Measurements from ENCODE around the gene MED26.
"Not testable (repeated sequence)": the region's sequence is repeated elsewhere in the genome, so short reads cannot be mapped to it uniquely, and the experiment has no call there.

Gene MED26

GRCh38 chr19:16628183-16628983, at the start of gene MED26:
MED26 (minus strand) TSS chr19:16628204; CDS start chr19:16627943, 261 bp downstream.
- DNase-seq (ENCODE audit: low read depth), result peak; percentile 81

- no peak for DNase-seq (ENCODE audit: low read depth)
Observed at GRCh38 chr19:16677055-16677454, 49.1 kb upstream of the MED26 start.

DNA sequence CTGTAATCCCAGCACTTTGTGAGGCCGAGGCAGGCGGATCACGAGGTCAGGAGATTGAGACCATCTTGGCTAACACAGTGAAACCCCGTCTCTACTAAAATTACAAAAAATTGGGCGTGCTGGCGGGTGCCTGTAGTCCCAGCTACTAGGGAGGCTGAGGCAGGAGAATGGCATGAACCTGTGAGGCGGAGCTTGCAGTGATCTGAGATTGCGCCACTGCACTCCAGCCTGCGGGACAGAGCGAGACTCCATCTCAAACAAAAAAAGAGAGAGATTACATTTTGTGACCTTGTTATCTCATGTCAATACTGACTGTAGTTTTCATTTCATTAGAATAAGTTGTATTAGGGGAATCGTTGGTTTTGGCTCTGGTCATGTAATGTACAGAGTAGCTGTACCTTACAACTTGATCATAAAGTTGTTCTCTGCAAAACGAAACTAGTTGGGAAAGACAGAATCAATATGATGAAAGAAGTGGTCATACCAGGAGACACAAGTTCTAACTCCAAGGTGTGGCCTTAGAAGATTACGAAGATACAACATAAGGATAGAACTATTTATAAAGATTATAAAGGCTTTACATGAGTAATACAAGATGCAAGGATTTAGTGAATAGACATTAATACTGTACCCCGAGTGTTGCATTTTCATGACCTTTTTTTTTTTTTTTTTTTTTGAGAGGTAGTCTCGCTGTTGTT, 48.2 kb upstream of the MED26 start:
- DNase-seq (ENCODE audit: low read depth), result no peak

DNA sequence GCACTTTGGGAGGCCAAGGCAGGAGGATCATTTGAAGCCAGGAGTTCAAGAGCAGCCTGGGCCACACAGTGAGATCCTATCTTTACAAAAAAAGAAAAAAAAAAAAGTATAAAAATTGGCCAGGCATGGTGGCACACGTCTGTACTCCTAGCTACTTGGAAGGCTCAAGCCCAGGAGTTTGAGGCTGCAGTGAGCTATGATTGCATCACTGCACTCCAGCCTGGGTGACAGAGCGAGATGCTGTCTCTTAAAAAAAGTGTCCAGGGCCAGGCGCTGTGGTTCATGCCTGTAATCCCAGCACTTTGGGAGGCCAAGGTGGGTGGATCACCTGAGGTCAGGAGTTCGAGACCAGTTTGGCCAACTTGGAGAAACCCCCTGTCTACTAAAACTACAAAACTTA, 45.8 kb upstream of the MED26 start:
- not testable (repeated sequence) for DNase-seq (ENCODE audit: low read depth)

DNA sequence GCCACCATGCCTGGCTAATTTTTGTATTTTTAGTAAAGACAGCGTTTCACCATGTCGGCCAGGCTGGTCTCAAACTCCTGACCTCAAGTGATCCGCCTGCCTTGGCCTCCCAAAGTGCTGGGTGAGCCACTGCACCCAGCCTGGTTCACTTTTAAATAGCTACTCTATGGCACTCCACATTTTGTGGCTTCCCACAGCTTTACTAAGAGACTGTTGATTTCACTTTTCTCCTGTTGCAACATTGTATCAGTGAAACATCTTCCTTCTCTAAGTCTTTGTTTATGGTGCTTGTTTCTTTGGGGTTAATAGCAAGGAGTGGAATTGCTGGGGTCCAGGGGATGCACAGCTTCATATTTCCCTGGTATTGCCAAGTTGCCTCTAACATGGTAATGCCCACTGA, 45.2 kb upstream of the MED26 start:
- DNase-seq (ENCODE audit: low read depth), result no peak

DNA sequence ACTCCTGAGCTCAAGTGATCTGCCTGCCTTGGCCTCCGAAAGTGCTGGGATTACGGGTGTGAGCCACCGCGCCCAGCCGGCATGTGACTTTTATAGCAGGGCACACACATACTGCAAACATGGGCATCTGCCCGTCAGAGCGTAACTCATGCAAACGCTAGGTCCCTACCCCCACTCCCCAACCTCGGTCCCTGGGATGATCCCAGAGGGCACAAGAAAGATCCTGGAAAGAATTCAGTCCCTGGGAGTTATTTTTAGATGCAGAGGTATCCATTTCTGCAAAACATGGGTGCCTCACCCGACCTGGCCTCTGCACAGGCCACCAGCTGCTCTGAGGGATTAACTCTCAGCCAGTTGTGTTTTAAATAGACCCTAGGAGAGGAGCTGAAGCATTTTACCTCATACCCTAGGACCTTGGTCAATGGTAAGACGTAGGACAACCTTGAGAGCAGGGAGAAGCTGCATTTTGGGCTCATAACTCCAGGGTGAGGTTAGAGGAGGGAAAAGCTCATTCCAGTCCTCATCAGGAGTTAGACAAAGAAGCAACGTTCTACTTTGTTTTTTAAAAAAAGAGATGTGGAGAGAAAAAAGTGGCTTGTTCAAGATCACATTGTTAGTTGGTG, 43.8 kb upstream of the MED26 start:
- no peak for DNase-seq (ENCODE audit: low read depth)

- DNase-seq (ENCODE audit: low read depth), result no peak
Observed at GRCh38 chr19:16670291-16670690, 42.3 kb upstream of the MED26 start.

DNA sequence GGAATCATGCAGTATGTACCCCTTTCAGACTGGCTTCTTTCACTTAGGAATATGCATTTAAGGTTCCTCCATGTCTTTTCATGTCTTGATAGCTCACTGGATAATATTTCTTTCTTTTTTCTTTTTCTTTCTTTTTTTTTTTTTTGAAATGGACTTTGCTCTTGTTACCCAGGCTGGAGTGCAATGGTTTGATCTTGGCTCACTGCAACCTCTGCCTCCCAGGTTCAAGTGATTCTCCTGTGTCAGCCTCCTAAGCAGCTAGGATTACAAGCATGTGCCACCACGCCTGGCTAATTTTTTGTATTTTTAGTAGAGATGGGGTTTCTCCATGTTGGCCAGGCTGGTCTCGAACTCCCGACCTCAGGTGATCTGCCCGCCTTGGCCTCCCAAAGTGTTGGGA, 40.7 kb upstream of the MED26 start:
- DNase-seq (ENCODE audit: low read depth), result not testable (repeated sequence)

GRCh38 chr19:16668176-16668575, 40.2 kb upstream of the MED26 start:
- no peak for DNase-seq (ENCODE audit: low read depth)

DNA sequence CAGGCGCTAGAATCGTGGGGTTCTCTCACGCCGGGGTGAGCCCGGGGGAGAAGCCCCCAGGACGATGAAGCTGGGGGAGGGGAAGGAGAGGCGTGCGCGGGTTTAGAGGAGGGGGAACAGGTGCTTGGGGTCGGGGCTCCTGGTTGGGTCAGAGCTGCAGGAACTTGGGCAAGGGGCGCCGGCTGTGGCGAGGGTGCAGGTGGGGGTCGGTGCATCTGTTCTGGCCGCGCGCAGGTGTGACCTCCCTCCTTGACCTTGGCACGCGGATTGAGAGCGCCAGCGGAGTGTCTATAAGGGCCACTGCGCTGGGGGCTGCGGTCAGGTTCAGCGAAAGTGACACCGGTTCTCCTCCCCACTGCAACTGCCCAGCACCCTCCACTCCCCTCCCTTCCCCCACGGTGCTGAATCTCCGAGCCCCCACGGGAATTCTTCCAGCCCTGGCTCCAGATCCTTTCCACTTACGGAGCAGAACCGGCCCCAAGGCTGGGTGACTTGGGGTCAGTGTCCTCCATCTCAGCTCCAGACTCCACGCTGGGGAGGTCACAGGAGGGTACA, 33.6 kb upstream of the MED26 start:
- no peak for DNase-seq (ENCODE audit: low read depth)

GRCh38 chr19:16660763-16661479, 32.9 kb upstream of the MED26 start, which contains the start of gene TMEM38A:
TMEM38A (plus strand) TSS chr19:16661139; CDS start chr19:16661218, 79 bp downstream.
- DNase-seq (ENCODE audit: low read depth), result no peak

- peak; percentile 98 for DNase-seq (ENCODE audit: low read depth)
Observed at GRCh38 chr19:16659832-16660708, 32.1 kb upstream of the MED26 start, which contains the start of gene SMIM7. SMIM7 (minus strand) TSS chr19:16660144; CDS start chr19:16660110, 34 bp downstream.

DNA sequence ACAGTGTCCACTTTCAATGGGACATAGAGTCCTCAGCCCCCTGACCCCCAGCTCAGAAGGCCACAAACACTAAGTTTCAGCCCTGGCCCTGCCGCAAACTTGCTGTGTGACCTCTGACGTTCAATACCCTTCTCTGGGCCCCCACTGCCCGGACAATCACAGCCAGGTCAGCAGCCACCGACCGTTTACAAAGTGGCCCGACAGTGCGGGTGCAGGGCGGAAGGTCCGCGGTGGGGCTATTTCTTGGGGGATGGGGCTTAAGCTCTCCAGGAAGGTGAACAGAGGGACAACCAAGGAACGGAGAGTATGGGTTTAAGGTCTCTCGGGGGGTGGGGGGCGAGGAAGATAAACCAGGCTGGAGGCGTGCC, 31.4 kb upstream of the MED26 start:
- no peak for DNase-seq (ENCODE audit: low read depth)

DNA sequence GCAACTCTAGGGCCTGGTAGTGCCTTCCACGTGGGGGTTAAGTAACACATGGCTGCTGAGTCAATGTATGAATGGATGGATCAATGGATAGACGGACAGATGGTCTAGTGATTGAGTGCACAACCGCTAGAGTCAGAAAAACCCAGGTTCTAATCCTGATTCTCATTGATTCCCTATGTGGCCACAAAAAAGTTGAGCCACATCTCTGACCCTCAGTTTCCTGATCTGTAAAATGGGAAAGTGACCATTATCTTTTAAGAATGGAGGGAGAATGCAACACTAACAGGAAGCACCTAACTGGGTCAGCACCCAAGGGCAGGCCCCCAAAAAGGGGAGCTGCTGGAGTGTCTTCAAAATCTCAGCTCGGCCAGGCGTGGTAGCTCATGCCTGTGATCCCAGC, 29.4 kb upstream of the MED26 start:
- no peak for DNase-seq (ENCODE audit: low read depth)

DNA sequence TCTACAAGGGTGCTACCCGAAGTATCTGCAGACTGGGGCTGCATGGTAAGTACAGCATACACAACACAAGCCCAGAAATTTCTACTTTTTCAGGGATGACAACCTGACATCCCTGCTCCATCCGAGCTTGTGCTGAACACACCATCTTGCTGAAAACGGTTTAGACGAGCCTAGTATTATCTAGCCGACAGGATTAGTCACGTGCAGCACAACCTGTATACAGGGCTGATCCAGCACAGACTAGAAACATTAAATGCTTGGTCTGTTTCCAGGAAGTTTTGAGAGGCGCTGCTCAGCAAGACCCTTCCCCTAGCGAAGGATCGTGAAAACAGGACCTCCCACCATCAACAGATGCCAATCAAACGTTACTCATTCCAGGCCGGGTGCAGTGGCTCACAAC, 27.7 kb upstream of the MED26 start:
- DNase-seq (ENCODE audit: low read depth), result no peak

DNA sequence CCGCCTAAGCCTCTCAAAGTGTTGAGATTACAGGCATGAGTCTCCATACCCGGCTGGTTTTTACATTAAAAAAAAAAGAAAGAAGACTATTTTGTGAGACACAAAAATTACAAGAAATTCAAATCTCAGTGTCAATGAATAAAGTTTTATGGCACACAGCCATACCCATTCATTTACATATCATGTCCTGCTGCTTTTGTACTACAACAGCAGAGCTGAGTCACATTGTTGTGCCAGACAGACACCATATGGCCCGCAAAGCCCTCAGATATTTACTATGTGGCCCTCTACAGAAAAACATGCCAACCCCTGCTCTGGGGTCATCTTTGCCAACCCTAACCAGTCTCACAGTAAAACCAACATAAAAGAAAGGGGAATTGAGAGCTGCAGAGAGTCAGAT, 26.6 kb upstream of the MED26 start:
- DNase-seq (ENCODE audit: low read depth), result no peak

GRCh38 chr19:16654140-16654539, 26.1 kb upstream of the MED26 start:
- DNase-seq (ENCODE audit: low read depth), result no peak

DNA sequence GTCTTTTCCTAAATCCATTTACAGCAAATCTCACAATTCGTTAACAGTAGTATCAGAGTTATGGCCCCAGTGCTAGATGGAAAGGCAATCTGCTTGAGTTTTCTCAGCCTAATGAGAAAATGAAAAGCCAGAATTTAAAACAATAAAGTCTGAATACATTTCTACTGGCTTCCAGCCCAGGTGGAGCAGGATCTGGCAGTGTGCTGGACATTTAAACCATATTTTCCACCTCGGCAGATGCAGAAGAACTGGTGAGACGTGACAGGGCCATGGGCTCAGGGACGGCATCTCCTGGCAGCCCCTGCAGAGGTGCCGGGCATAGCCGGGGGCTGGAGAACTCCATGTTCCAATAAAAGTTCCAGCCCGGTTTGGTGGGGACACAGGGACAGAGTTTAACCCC, 24.9 kb upstream of the MED26 start:
- DNase-seq (ENCODE audit: low read depth), result no peak

- not testable (repeated sequence) for DNase-seq (ENCODE audit: low read depth)
Observed at GRCh38 chr19:16651421-16652188, 23.6 kb upstream of the MED26 start.

GRCh38 chr19:16650821-16651220, 22.8 kb upstream of the MED26 start:
- no peak for DNase-seq (ENCODE audit: low read depth)

Data from stromal cell of bone marrow (primary cell).